ENCODE results near the gene RHNO1. TPM values are rescaled to one million over a fixed set of nuclear protein-coding genes. Genes with fewer than 3 reads are reported as not detected.

The RHNO1 gene
- total RNA-seq, 1 experiment from 2014 or later = 71.7 TPM

DNA sequence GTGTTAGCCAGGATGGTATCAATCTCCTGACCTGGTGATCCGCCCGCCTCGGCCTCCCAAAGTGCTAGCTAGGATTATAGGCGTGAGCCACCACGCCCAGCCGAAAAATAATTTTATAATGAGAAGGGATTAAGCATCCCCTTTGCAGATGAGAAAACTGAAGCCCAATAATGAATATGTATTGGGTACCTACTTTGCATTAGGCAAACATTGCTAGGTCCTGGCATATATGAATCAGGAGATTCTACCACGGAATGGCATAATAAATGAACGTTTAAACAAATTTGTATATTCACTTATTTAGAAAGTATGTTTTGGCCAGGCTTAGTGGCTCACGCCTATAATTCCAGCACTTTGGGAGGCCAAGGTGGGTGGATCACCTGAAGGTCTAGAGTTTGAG, 46.0 kb downstream of the RHNO1 start:
- Histone ChIP-seq H3K9me3 (ENCODE audit: low read depth, low read length, poor library complexity, severe bottlenecking) (no peaks in the 10 kb centered on the region), H3K36me3 (ENCODE audit: insufficient read depth, low read length, poor library complexity, severe bottlenecking) (peaks cover 67% of the 10 kb centered on the region), H3K4me1 (ENCODE audit: insufficient read depth, low read length, poor library complexity, severe bottlenecking) (no peaks in the 10 kb centered on the region), H3K27me3 (replicated peaks; ENCODE audit: insufficient read depth, low read depth, low read length, poor library complexity) (no peaks in the 10 kb centered on the region), H3K4me3 (ENCODE audit: low read depth, low read length, poor library complexity, severe bottlenecking) (no peak overlapping the region), H3K27ac (ENCODE audit: low read depth, low read length, poor library complexity, severe bottlenecking) (no peak overlapping the region)
- intact Hi-C loops (cut with micrococcal nuclease; ENCODE audit: unreplicated experiment) = no loop called here
- no peak for TF ChIP-seq EZH2 (IDR thresholded peaks at IDR 0.05; ENCODE audit: borderline replicate concordance, low read depth, low read length, poor library complexity, severe bottlenecking)
- TF ChIP-seq, protein P1, sequence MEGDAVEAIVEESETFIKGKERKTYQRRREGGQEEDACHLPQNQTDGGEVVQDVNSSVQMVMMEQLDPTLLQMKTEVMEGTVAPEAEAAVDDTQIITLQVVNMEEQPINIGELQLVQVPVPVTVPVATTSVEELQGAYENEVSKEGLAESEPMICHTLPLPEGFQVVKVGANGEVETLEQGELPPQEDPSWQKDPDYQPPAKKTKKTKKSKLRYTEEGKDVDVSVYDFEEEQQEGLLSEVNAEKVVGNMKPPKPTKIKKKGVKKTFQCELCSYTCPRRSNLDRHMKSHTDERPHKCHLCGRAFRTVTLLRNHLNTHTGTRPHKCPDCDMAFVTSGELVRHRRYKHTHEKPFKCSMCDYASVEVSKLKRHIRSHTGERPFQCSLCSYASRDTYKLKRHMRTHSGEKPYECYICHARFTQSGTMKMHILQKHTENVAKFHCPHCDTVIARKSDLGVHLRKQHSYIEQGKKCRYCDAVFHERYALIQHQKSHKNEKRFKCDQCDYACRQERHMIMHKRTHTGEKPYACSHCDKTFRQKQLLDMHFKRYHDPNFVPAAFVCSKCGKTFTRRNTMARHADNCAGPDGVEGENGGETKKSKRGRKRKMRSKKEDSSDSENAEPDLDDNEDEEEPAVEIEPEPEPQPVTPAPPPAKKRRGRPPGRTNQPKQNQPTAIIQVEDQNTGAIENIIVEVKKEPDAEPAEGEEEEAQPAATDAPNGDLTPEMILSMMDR (conservative IDR thresholded peaks at IDR 0.05; ENCODE audit: low read depth, low read length) = no peak
- no peak for DNase-seq (ENCODE audit: low spot score)
- no TSS peak for BruUV-seq (replicated peaks)
- ChIA-PET POLR2A (ENCODE audit: low non-redundant PET) (no interaction called here), CTCF (interaction anchor here (1.2 to 2.6 kb wide), 2 partner anchors 21 to 22 kb away, joined by 4 to 6 read pairs; no protein-coding TSS in a partner anchor)

DNA sequence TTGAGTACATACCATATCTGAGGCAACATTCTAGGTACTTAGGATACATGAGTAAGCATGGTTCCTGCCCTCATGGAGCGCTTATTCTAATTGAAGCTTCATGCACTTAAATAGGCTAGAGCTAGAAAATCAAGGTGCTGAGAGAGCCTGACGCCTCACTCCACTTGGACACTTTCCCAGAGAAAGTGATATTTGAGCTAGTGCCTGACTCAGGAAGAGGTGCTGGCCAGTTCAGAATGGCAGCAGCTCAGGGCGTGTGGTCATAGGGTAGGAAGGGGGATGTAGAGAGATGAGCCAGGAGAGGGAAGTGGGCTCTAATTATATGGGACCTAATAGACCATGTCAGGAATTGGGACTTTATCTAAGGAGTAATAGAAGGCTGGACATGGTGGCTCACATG, 47.0 kb downstream of the RHNO1 start:
- H3K4me1 ChIP-seq (ENCODE audit: insufficient read depth, low read length, poor library complexity, severe bottlenecking) = no peaks in the 10 kb centered on the region
- POLR2A ChIA-PET (ENCODE audit: low non-redundant PET) = interaction anchor here (0.5 kb wide), 1 partner anchor 95 kb away, joined by 3 read pairs; no protein-coding TSS in a partner anchor
- BruUV-seq (replicated peaks) = no TSS peak
- TF ChIP-seq EZH2 (IDR thresholded peaks at IDR 0.05; ENCODE audit: borderline replicate concordance, low read depth, low read length, poor library complexity, severe bottlenecking) = no peak
- TF ChIP-seq, protein P1 (conservative IDR thresholded peaks at IDR 0.05; ENCODE audit: low read depth, low read length) = no peak
- intact Hi-C loops (cut with micrococcal nuclease; ENCODE audit: unreplicated experiment) = no loop called here
- H3K27me3 ChIP-seq (replicated peaks; ENCODE audit: insufficient read depth, low read depth, low read length, poor library complexity) = no peaks in the 10 kb centered on the region
- no peaks in the 10 kb centered on the region for H3K9me3 ChIP-seq (ENCODE audit: low read depth, low read length, poor library complexity, severe bottlenecking)
- no peak overlapping the region for H3K4me3 ChIP-seq (ENCODE audit: low read depth, low read length, poor library complexity, severe bottlenecking)
- peaks cover 67% of the 10 kb centered on the region for H3K36me3 ChIP-seq (ENCODE audit: insufficient read depth, low read length, poor library complexity, severe bottlenecking)
- DNase-seq (ENCODE audit: low spot score) = no peak
- no peak overlapping the region for H3K27ac ChIP-seq (ENCODE audit: low read depth, low read length, poor library complexity, severe bottlenecking)
- CTCF ChIA-PET = interaction anchor here (2.6 kb wide), 1 partner anchor 20 kb away, joined by 6 read pairs; no protein-coding TSS in a partner anchor

DNA sequence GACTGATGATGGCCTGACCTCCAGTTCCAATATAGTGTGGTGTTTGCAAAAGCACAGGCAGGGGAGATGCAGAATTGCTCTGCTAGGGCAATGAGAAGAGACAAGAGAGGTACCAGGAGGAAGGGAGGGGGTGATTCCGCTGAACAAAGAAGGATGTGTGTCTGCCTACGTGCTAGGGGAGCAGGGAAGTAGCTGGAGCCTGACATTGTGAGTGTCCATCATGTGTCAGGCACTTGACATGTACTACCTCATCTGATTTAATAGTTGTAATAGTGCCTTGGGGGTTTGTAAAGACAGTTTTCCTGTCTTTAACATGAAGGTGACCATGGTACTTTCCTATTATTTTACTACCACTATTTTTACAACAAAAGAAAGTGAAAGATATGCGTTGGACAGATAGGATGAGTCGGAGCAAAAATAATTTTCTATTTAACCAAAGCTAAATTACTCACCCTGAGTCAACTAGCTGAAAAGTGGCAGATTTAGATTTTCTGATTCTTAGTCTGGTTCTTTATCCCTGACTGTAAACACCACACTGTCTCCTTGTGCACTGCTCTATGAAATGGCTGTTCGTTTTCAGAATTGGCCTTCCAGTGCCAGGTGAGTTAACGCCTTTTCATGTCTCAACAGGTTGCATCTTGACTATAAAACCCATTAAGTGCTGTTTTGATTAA, 48.4 kb downstream of the RHNO1 start:
- TF ChIP-seq EZH2 (IDR thresholded peaks at IDR 0.05; ENCODE audit: borderline replicate concordance, low read depth, low read length, poor library complexity, severe bottlenecking) = no peak
- TF ChIP-seq, protein P1 (conservative IDR thresholded peaks at IDR 0.05; ENCODE audit: low read depth, low read length) = no peak
- intact Hi-C loops (cut with micrococcal nuclease; ENCODE audit: unreplicated experiment) = no loop called here
- Histone ChIP-seq H3K27ac (ENCODE audit: low read depth, low read length, poor library complexity, severe bottlenecking) (no peak overlapping the region), H3K27me3 (replicated peaks; ENCODE audit: insufficient read depth, low read depth, low read length, poor library complexity) (no peaks in the 10 kb centered on the region), H3K36me3 (ENCODE audit: insufficient read depth, low read length, poor library complexity, severe bottlenecking) (peaks cover 65% of the 10 kb centered on the region), H3K4me3 (ENCODE audit: low read depth, low read length, poor library complexity, severe bottlenecking) (no peak overlapping the region), H3K4me1 (ENCODE audit: insufficient read depth, low read length, poor library complexity, severe bottlenecking) (no peaks in the 10 kb centered on the region), H3K9me3 (ENCODE audit: low read depth, low read length, poor library complexity, severe bottlenecking) (no peaks in the 10 kb centered on the region)
- BruUV-seq (replicated peaks) = no TSS peak
- POLR2A ChIA-PET (ENCODE audit: low non-redundant PET) = interaction anchor here (0.6 kb wide), 1 partner anchor 13 kb away, joined by 5 read pairs; no protein-coding TSS in a partner anchor
- no peak for DNase-seq (ENCODE audit: low spot score)
- CTCF ChIA-PET = interaction anchor here (2.6 kb wide), 1 partner anchor 19 kb away, joined by 6 read pairs; no protein-coding TSS in a partner anchor
